Large intestine (tissue), 3 donors: Measurements from ENCODE around the gene BICD2. TPM values are rescaled to one million over a fixed set of nuclear protein-coding genes. Genes with fewer than 3 reads are reported as not detected.

Experiments
- DNase-seq, 2 donors: peaks; one replicate each; pipeline versions ENCODE4 v3.0.0 to v3.0.0-alpha.2; 2013
- H3K27ac ChIP-seq: one replicate; pipeline ENCODE4 v1.5.1; 2013; ENCODE audit warnings: low read length
- H3K27me3 ChIP-seq: 2 replicates; pipeline ENCODE4 v1.6.1; 2013; ENCODE audit warnings: low read length; ENCODE audit not compliant: control insufficient read depth, insufficient read depth
- H3K36me3 ChIP-seq: 2 replicates; pipeline ENCODE4 v1.6.1; 2013; ENCODE audit warnings: low read length; ENCODE audit not compliant: control insufficient read depth, insufficient read depth
- H3K4me1 ChIP-seq: one replicate; pipeline ENCODE4 v1.6.1; 2013; ENCODE audit warnings: low read length; ENCODE audit not compliant: control insufficient read depth, insufficient read depth
- H3K4me3 ChIP-seq: one replicate; pipeline ENCODE4 v1.5.1; 2013; ENCODE audit warnings: low read length
- H3K9me3 ChIP-seq: one replicate; pipeline ENCODE4 v1.6.1; 2013; ENCODE audit warnings: mild to moderate bottlenecking, low read depth, low read length, moderate library complexity; ENCODE audit not compliant: control insufficient read depth
- WGBS: methylation state at CpG from one replicate; pipeline ENCODE4 v1.1.5; 2013; ENCODE audit warnings: low lambda C conversion rate; ENCODE audit not compliant: insufficient coverage; 5-methylcytosine and 5-hydroxymethylcytosine counted together
- polyA plus RNA-seq: library from polyadenylated mRNA; unstranded; fragments of 120-200 nt; gene quantifications from one replicate; pipeline ENCODE4 v1.2.1, GENCODE V29; 2013

The BICD2 gene
- polyA plus RNA-seq, 1 donor: 11.8 TPM

GRCh38 chr9:92668746-92669526 is 95.7 kb downstream of the BICD2 start:
- Histone ChIP-seq H3K27me3 (no peaks in the 10 kb centered on the region), H3K36me3 (peaks cover 15% of the 10 kb centered on the region), H3K27ac (peak overlapping the region; percentile 59), H3K4me3 (peak overlapping the region; percentile 93), H3K9me3 (no peaks in the 10 kb centered on the region), H3K4me1 (peaks cover 5% of the 10 kb centered on the region)
- peak; percentile 26 to 57 for DNase-seq
- WGBS: no CpG with 5 or more reads among the region's 14 CpGs

- H3K36me3 ChIP-seq: peaks cover 19% of the 10 kb centered on the region
- DNase-seq: no peak
- H3K27ac ChIP-seq: no peak overlapping the region
- no peaks in the 10 kb centered on the region for H3K27me3 ChIP-seq
- no peak overlapping the region for H3K4me3 ChIP-seq
- WGBS: no CpG with 5 or more reads among the region's 8 CpGs
- no peaks in the 10 kb centered on the region for H3K9me3 ChIP-seq
- H3K4me1 ChIP-seq: peaks cover 5% of the 10 kb centered on the region
These were observed 97.6 kb downstream of the BICD2 start for GRCh38 chr9:92666912-92667532.

GRCh38 chr9:92666236-92666635 is 98.4 kb downstream of the BICD2 start:
- DNase-seq: no peak
- peaks cover 5% of the 10 kb centered on the region for H3K4me1 ChIP-seq

GRCh38 chr9:92665836-92666235 is 98.8 kb downstream of the BICD2 start:
- H3K4me1 ChIP-seq: peaks cover 5% of the 10 kb centered on the region
- no peaks in the 10 kb centered on the region for H3K27me3 ChIP-seq
- no peaks in the 10 kb centered on the region for H3K9me3 ChIP-seq
- H3K27ac ChIP-seq: no peak overlapping the region
- no peak overlapping the region for H3K4me3 ChIP-seq
- no CpG with 5 or more reads among the region's 3 CpGs for WGBS
- no peak for DNase-seq
- H3K36me3 ChIP-seq: peaks cover 22% of the 10 kb centered on the region

More at GRCh38 chr9:92666236-92666635, 98.4 kb downstream of the BICD2 start:
- Histone ChIP-seq H3K4me3 (no peak overlapping the region), H3K27me3 (no peaks in the 10 kb centered on the region), H3K9me3 (no peaks in the 10 kb centered on the region), H3K27ac (no peak overlapping the region), H3K36me3 (peaks cover 22% of the 10 kb centered on the region)
- no CpG with 5 or more reads among the region's 6 CpGs for WGBS

GRCh38 chr9:92664394-92665152 is 100.1 kb downstream of the BICD2 start:
- WGBS: no CpG with 5 or more reads among the region's 13 CpGs
- Histone ChIP-seq H3K4me1 (peaks cover 5% of the 10 kb centered on the region), H3K36me3 (peaks cover 22% of the 10 kb centered on the region), H3K4me3 (no peak overlapping the region), H3K27me3 (no peaks in the 10 kb centered on the region), H3K9me3 (no peaks in the 10 kb centered on the region), H3K27ac (no peak overlapping the region)
- no peak for DNase-seq

- WGBS: no CpG with 5 or more reads among the region's 10 CpGs
- H3K36me3 ChIP-seq: peaks cover 22% of the 10 kb centered on the region
- H3K9me3 ChIP-seq: no peaks in the 10 kb centered on the region
- no peak overlapping the region for H3K4me3 ChIP-seq
- no peak for DNase-seq
- peaks cover 4% of the 10 kb centered on the region for H3K4me1 ChIP-seq
- no peak overlapping the region for H3K27ac ChIP-seq
- H3K27me3 ChIP-seq: no peaks in the 10 kb centered on the region
These were observed 100.7 kb downstream of the BICD2 start for GRCh38 chr9:92663951-92664350.

DNA sequence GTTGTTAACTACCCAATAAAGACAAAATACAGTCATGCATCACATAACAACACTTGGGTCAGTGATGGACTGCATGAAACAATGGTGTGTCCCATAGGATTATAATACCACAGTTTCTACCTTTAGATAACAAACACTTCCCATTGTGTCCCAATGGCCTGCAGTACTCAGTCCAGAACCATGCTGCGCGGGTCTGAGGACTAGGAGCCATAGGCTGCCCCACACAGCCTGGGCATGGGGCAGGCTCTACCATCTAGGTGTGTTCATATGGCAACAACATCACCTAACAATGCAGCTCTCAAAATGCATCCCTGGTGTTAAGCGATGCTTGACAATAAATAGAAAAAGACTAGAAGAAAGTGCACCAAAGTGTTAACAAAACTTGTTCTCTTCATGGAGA is 101.5 kb downstream of the BICD2 start:
- Histone ChIP-seq H3K27me3 (no peaks in the 10 kb centered on the region), H3K27ac (no peak overlapping the region), H3K4me3 (no peak overlapping the region), H3K9me3 (no peaks in the 10 kb centered on the region), H3K36me3 (peaks cover 24% of the 10 kb centered on the region), H3K4me1 (no peaks in the 10 kb centered on the region)
- no CpG with 5 or more reads among the region's 3 CpGs for WGBS
- DNase-seq: no peak

GRCh38 chr9:92661743-92662142 is 102.9 kb downstream of the BICD2 start:
- Histone ChIP-seq H3K4me3 (no peak overlapping the region), H3K27ac (no peak overlapping the region), H3K9me3 (no peaks in the 10 kb centered on the region), H3K36me3 (peaks cover 28% of the 10 kb centered on the region), H3K27me3 (no peaks in the 10 kb centered on the region), H3K4me1 (no peaks in the 10 kb centered on the region)
- WGBS: no CpG with 5 or more reads among the region's 4 CpGs
- no peak for DNase-seq
